Left colon (tissue), 2 donors: ENCODE measurements around the gene P2RX7. TPM values are rescaled to one million over a fixed set of nuclear protein-coding genes. Genes with fewer than 3 reads are reported as not detected.
A peak's percentile ranks its signal among the peaks of the same experiment; 100 is the strongest.
"Not testable (repeated sequence)": the region's sequence is repeated elsewhere in the genome, so short reads cannot be mapped to it uniquely, and the experiment has no call there.

Experiments
- ATAC-seq: fragments of 200-7000 bp; cut with Tn5 transposase; one replicate; pipeline ENCODE4 v1.9.1; 2020; ENCODE audit warnings: mild to moderate bottlenecking, moderate library complexity
- DNase-seq, 2 donors: peaks; one replicate each; pipeline ENCODE4 v3.0.0-alpha.2; 2020
- intact Hi-C, 2 donors: fragments of 100-400 bp; cut with DNase I in 1 of 2; cut with micrococcal nuclease in 1 of 2; formaldehyde crosslinking; loops; one replicate each; pipeline versions ENCODE4 v1.11.2 to v1.14.0; 2022; cut with DNase I, micrococcal nuclease
- total RNA-seq, 2 donors: library from RNA; stranded (reverse); fragmentation: NEBNext Ultra II Directional; extraction: Animal tissue kit (Norgen Biotek cat#: 25700); gene quantifications; one replicate each; pipeline ENCODE4 v1.2.1, GENCODE V29; 2021
- donor health status: DM: no; HTN: no; CAD: no.
- donor health status: DM: yes; HTN: yes; CAD: no.

P2RX7 gene
- total RNA-seq, 2 donors from 2014 or later: 0.46 to 2.4 TPM

- intact Hi-C loops: no loop called here
Observed at GRCh38 chr12:121188227-121188626, 55.6 kb downstream of the P2RX7 start.

DNA sequence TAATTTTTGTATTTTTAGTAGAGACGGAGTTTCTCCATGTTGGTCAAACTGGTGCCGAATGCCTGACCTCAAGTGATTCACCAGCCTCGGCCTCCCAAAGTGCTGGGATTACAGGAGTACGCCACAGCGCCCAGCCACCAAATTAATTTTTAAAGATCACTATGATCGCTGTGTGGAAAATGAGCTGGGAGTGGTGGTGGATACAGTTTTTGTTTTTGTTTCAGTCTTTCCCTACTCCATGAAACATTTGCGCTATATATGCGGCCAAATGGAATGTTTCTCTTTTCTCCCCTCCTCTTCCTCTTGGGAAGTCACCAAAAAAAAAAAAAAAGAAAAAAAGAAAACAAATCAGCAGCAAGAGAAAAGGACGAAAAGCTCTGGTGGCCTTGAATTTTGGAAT, 56.5 kb downstream of the P2RX7 start:
- no peak for ATAC-seq
- no peak for DNase-seq
- intact Hi-C loops: no loop called here

More at GRCh38 chr12:121188227-121188626, 55.6 kb downstream of the P2RX7 start:
- ATAC-seq (no peak), DNase-seq (no peak)

DNA sequence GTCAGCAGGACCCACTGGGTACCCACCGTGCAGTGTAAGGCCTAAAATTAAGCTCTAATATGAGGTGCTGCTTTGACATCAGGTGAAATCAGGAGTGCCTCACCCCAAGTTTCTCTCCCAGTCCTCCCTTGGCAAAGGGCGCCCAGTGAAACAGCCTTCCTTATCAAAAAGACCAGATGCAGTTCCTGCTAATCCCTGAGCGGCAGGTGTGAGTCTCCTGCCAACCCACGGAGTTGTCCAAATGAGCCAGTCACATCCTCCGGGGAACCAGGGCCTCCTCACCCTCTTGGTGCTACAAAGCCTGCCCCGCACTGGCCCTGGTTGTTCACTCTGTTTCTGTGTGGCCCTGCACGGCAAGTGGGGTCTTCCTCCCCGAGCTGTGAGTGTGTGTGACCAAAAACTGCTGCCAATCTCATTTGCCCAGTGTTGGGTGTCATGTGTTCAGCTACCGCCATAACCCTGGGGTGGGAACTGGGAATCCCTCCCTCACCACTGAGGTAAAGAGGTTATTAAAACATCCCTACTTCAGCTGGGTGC, 57.0 kb downstream of the P2RX7 start:
- DNase-seq (no peak), ATAC-seq (no peak)
- intact Hi-C loops: no loop called here

- DNase-seq (no peak), ATAC-seq (no peak)
- intact Hi-C loops: no loop called here
Observed at GRCh38 chr12:121190523-121191031, 57.9 kb downstream of the P2RX7 start.

- no peak for ATAC-seq
- intact Hi-C loops: no loop called here
- no peak for DNase-seq
Observed at GRCh38 chr12:121191151-121191550, 58.5 kb downstream of the P2RX7 start.

DNA sequence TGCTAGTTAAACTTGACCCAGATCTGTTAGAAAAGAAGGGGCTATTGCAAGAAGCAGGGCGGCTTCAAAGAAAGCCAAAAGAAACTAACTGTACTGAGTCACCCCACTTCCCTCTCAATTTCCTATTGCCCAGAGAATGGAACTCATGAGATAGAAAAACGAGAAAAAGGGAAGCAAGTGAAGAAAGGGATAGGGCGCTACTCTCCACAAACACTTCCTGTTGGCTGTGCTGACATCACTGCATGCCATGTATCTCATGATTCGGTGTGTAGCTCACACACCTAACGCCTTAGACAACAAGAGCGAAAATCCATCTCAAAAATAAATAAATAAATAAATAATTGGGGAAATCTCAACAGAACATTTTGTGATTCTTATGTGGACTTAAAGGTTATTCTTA, 64.2 kb downstream of the P2RX7 start:
- DNase-seq (no peak), ATAC-seq (peak; percentile 39)
- intact Hi-C loops: no loop called here

GRCh38 chr12:121198949-121199348, 66.3 kb downstream of the P2RX7 start:
- DNase-seq (no peak), ATAC-seq (no peak)
- intact Hi-C loops: no loop called here

DNA sequence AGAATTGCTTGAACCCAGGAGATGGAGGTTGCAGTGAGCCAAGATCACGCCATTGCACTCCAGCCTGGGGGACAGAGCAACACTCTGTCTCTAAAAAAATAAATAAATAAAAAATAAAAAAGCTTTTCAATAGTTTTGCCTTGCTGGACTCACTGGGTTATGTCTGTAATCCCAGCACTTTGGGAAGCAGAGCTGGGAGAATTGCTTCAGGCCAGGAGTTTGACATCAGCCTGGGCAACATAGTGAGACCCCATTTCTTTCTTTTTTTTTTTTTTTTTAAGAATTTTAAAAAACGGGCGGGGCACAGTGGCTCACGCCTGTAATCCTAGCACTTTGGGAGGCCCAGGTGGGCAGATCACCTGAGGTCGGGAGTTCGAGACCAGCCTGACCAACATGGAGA, 68.5 kb downstream of the P2RX7 start:
- intact Hi-C loops, DNase-seq, ATAC-seq: not testable (repeated sequence)

DNA sequence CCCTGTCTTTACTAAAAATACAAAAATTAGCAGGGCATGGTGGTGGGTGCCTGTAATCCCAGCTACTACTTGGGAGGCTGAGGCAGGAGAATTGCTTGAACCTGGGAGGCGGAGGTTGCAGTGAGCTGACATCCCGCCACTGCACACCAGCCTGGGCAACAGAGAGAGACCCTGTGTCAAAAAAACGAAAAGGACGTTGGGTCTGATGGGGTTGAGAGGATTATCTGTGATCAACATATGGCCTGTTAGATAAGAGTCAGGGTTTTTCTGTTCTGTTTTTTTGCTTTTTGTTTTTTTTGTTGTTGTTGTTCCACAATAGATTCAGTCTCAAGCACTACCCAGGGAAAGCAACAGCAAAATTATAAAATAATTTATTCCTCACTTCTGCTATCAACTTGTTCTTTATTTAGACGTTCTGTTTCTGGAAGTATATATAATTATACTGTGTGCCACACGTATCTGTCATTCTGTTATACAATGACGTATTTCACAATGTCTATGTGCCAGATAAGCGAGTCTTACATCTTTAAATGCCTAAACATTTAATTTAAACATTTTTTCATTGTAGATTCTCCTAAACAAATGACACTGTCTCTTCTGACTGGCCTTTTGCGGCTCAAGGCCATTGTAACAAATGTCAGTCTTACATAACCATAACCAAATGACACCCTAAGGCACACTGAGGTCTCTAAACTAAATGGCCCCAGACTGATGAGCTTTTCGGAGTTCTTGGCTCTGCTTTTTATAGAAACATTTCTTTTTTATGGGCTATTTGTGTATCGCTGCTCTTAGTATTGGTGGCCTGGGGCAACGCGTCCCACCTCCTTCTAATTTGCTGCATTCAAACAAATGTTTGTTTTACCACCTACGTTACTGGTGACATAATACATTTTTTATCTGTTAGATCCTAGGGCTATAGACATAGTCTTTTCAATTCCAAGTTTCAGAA, 70.0 kb downstream of the P2RX7 start:
- DNase-seq (no peak), ATAC-seq (no peak)
- intact Hi-C loops: no loop called here

DNA sequence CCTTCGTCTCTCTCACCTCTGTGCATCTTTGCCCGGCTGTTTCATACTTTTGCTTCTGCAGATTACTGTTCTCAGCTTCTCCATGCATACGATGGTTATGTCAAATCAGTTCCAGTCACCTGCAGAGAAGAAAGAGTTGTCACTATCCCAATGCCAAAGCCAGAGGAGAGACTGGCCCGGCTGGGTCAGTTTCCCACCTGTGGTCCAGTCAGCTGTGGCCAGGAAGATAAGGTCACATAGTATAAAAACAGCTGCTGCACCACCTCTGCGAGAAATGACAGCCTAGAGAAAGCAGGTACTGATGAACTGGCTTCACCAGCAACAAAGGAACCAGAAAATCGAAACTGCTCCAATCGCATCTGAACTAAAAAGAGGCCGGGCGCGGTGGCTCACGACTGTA, 70.8 kb downstream of the P2RX7 start:
- intact Hi-C loops: no loop called here
- no peak for DNase-seq
- no peak for ATAC-seq

DNA sequence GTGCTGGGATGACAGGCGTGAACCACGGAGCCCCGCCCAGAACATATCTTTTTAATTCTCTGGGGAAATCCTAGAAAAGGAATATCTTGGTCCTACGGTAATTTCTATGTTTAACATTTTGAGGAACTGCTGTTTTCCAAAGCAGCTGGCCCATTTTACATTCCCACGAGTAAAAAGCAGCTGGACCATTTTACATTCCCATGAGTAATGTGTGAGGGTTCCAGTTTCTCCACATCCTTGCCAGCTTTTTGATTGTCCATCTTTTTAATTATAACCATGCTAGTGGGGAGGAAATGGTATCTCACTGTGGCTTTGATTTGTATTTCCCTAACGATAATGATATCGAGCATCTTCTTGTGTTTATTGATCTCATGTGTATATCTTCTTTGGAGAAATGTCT, 72.8 kb downstream of the P2RX7 start:
- intact Hi-C loops: no loop called here
- no peak for ATAC-seq

DNA sequence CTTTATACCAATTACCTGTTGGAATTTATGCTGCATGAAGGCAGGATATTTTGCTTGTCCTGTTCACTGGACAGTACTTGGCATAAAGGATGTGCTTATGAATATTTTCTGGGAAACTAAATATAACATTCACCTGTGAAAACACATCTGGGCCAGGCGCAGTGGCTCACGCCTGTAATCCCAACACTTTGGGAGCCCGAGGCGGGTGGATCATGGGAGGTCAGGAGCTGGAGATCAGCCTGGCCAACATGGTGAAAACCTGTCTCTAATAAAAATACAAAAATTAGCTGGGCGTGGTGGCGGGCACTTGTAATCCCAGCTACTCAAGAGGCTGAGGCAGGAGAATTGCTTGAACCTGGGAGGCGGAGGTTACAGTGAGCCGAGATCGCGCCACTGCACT, 75.9 kb downstream of the P2RX7 start:
- DNase-seq, intact Hi-C loops, ATAC-seq: not testable (repeated sequence)

More for the DNA sequence above, 72.8 kb downstream of the P2RX7 start:
- no peak for DNase-seq

GRCh38 chr12:121209221-121209620, 76.5 kb downstream of the P2RX7 start:
- DNase-seq (no peak), ATAC-seq (no peak)
- intact Hi-C loops: no loop called here

- peak; percentile 89 to 93 for DNase-seq
- intact Hi-C loops: no loop called here
- peak; percentile 86 for ATAC-seq
Observed at GRCh38 chr12:121209624-121210572, 77.2 kb downstream of the P2RX7 start, which contains the start of gene P2RX4. P2RX4 (plus strand) TSS chr12:121210129; CDS start chr12:121210165, 36 bp downstream.

GRCh38 chr12:121212875-121213274, 80.2 kb downstream of the P2RX7 start:
- DNase-seq: no peak
- intact Hi-C loops: no loop called here

GRCh38 chr12:121214166-121214777, 81.6 kb downstream of the P2RX7 start:
- intact Hi-C loops: no loop called here
- ATAC-seq (no peak), DNase-seq (no peak)

More at GRCh38 chr12:121212875-121213274, 80.2 kb downstream of the P2RX7 start:
- no peak for ATAC-seq

GRCh38 chr12:121214855-121215745, 82.4 kb downstream of the P2RX7 start:
- intact Hi-C loops: no loop called here
- ATAC-seq (peak; percentile 60), DNase-seq (peak in 1 of 2 donors; percentile 63)
